Activated T-helper 1 cell treated with anti-CD3 and anti-CD28 coated beads, Interleukin-12 subunit alpha, Interleukin-12 subunit beta, Interleukin-2, Interleukin-4 antibody, amounts not matched to agents 30 ng/mL and 10 ng/mL and 1 ng/mL, durations not matched to agents 14 hours and 24 hours and 36 hours (primary cell): ENCODE results near the gene SH3RF1. TPM values are rescaled to one million over a fixed set of nuclear protein-coding genes. Genes with fewer than 3 reads are reported as not detected.

Source experiments
- DNase-seq: peaks from one replicate; pipeline ENCODE4 v3.0.0; 2021; ENCODE audit warnings: low spot score
- H3K27ac Mint-ChIP-seq: one replicate; pipeline ENCODE4 v1.8.0; 2021; ENCODE audit warnings: mild to moderate bottlenecking, mixed read lengths
- H3K27me3 Mint-ChIP-seq: one replicate; pipeline ENCODE4 v1.8.0; 2022; ENCODE audit warnings: mild to moderate bottlenecking, moderate library complexity, mixed read lengths; ENCODE audit not compliant: insufficient read depth
- H3K36me3 Mint-ChIP-seq: one replicate; pipeline ENCODE4 v1.8.0; 2021; ENCODE audit warnings: low read depth, mixed read lengths
- H3K4me1 Mint-ChIP-seq: one replicate; pipeline ENCODE4 v1.8.0; 2021; ENCODE audit warnings: low read depth, mixed read lengths
- H3K4me3 Mint-ChIP-seq: one replicate; pipeline ENCODE4 v1.8.0; 2021; ENCODE audit warnings: mild to moderate bottlenecking, moderate library complexity, mixed read lengths
- H3K9me3 Mint-ChIP-seq: one replicate; pipeline ENCODE4 v1.8.0; 2021; ENCODE audit warnings: mixed read lengths
- intact Hi-C: fragments of 100-400 bp; cut with micrococcal nuclease; formaldehyde crosslinking; loops from one replicate; pipeline ENCODE4 v1.15.1; 2024
- total RNA-seq: library from RNA; stranded (reverse); gene quantifications from 2 replicates; pipeline ENCODE4 v1.2.3, GENCODE V29; 2022

The SH3RF1 gene
- total RNA-seq, 1 donor from 2014 or later = 0.49 TPM

GRCh38 chr4:169098969-169099690, 171.6 kb downstream of the SH3RF1 start:
- H3K4me1 Mint-ChIP-seq = no peaks in the 10 kb centered on the region
- H3K4me3 Mint-ChIP-seq = no peak overlapping the region
- intact Hi-C loops = no loop called here
- DNase-seq = no peak
- no peaks in the 10 kb centered on the region for H3K36me3 Mint-ChIP-seq
- no peaks in the 10 kb centered on the region for H3K9me3 Mint-ChIP-seq
- H3K27ac Mint-ChIP-seq = no peak overlapping the region
- H3K27me3 Mint-ChIP-seq = no peaks in the 10 kb centered on the region

GRCh38 chr4:169098532-169098931, 172.2 kb downstream of the SH3RF1 start:
- H3K4me1 Mint-ChIP-seq = no peaks in the 10 kb centered on the region
- intact Hi-C loops = no loop called here
- no peak overlapping the region for H3K27ac Mint-ChIP-seq
- H3K4me3 Mint-ChIP-seq = no peak overlapping the region
- no peaks in the 10 kb centered on the region for H3K9me3 Mint-ChIP-seq
- no peaks in the 10 kb centered on the region for H3K27me3 Mint-ChIP-seq
- DNase-seq = no peak
- H3K36me3 Mint-ChIP-seq = no peaks in the 10 kb centered on the region

- Mint-ChIP-seq H3K36me3 (no peaks in the 10 kb centered on the region), H3K4me3 (no peak overlapping the region), H3K27me3 (no peaks in the 10 kb centered on the region), H3K4me1 (no peaks in the 10 kb centered on the region), H3K27ac (no peak overlapping the region), H3K9me3 (no peaks in the 10 kb centered on the region)
- DNase-seq = no peak
- intact Hi-C loops = no loop called here
Observed at GRCh38 chr4:169098054-169098497, 172.7 kb downstream of the SH3RF1 start.

- Mint-ChIP-seq H3K4me3 (no peak overlapping the region), H3K4me1 (no peaks in the 10 kb centered on the region), H3K36me3 (no peaks in the 10 kb centered on the region), H3K27ac (no peak overlapping the region), H3K27me3 (no peaks in the 10 kb centered on the region), H3K9me3 (no peaks in the 10 kb centered on the region)
- no peak for DNase-seq
- intact Hi-C loops = no loop called here
Observed at GRCh38 chr4:169096221-169096620, 174.5 kb downstream of the SH3RF1 start.

GRCh38 chr4:169094656-169095231, 176.0 kb downstream of the SH3RF1 start:
- Mint-ChIP-seq H3K4me1 (no peaks in the 10 kb centered on the region), H3K4me3 (no peak overlapping the region), H3K9me3 (peaks cover 5% of the 10 kb centered on the region), H3K36me3 (no peaks in the 10 kb centered on the region), H3K27ac (no peak overlapping the region), H3K27me3 (no peaks in the 10 kb centered on the region)
- intact Hi-C loops = no loop called here
- DNase-seq = no peak

- Mint-ChIP-seq H3K27ac (no peak overlapping the region), H3K4me1 (no peaks in the 10 kb centered on the region), H3K27me3 (no peaks in the 10 kb centered on the region), H3K36me3 (no peaks in the 10 kb centered on the region), H3K4me3 (no peak overlapping the region), H3K9me3 (peaks cover 12% of the 10 kb centered on the region)
- DNase-seq = no peak
- intact Hi-C loops = no loop called here
Observed at GRCh38 chr4:169092889-169093522, 177.8 kb downstream of the SH3RF1 start.

- no peaks in the 10 kb centered on the region for H3K27me3 Mint-ChIP-seq
- DNase-seq = no peak
- H3K27ac Mint-ChIP-seq = no peak overlapping the region
- no peaks in the 10 kb centered on the region for H3K36me3 Mint-ChIP-seq
- intact Hi-C loops = no loop called here
- H3K4me1 Mint-ChIP-seq = no peaks in the 10 kb centered on the region
- H3K9me3 Mint-ChIP-seq = peaks cover 12% of the 10 kb centered on the region
- H3K4me3 Mint-ChIP-seq = no peak overlapping the region
Observed at GRCh38 chr4:169090484-169091215, 180.1 kb downstream of the SH3RF1 start.

- H3K9me3 Mint-ChIP-seq = peaks cover 12% of the 10 kb centered on the region
- intact Hi-C loops = no loop called here
- no peak overlapping the region for H3K4me3 Mint-ChIP-seq
- no peaks in the 10 kb centered on the region for H3K36me3 Mint-ChIP-seq
- H3K4me1 Mint-ChIP-seq = no peaks in the 10 kb centered on the region
- no peak for DNase-seq
- no peak overlapping the region for H3K27ac Mint-ChIP-seq
- H3K27me3 Mint-ChIP-seq = no peaks in the 10 kb centered on the region
Observed at GRCh38 chr4:169089004-169089403, 181.8 kb downstream of the SH3RF1 start.

- Mint-ChIP-seq H3K4me3 (no peak overlapping the region), H3K27ac (no peak overlapping the region), H3K36me3 (no peaks in the 10 kb centered on the region), H3K27me3 (no peaks in the 10 kb centered on the region), H3K9me3 (peaks cover 6% of the 10 kb centered on the region), H3K4me1 (no peaks in the 10 kb centered on the region)
- intact Hi-C loops = no loop called here
- DNase-seq = no peak
Observed at GRCh38 chr4:169084954-169085353, 185.8 kb downstream of the SH3RF1 start.

- Mint-ChIP-seq H3K4me1 (peaks cover 7% of the 10 kb centered on the region), H3K4me3 (no peak overlapping the region), H3K9me3 (no peaks in the 10 kb centered on the region), H3K27ac (no peak overlapping the region), H3K36me3 (no peaks in the 10 kb centered on the region), H3K27me3 (no peaks in the 10 kb centered on the region)
- intact Hi-C loops = no loop called here
- no peak for DNase-seq
Observed at GRCh38 chr4:169080981-169081380, 189.8 kb downstream of the SH3RF1 start.

- no peak for DNase-seq
- H3K4me1 Mint-ChIP-seq = peaks cover 7% of the 10 kb centered on the region
- no peaks in the 10 kb centered on the region for H3K27me3 Mint-ChIP-seq
- H3K27ac Mint-ChIP-seq = no peak overlapping the region
- intact Hi-C loops = no loop called here
- H3K36me3 Mint-ChIP-seq = no peaks in the 10 kb centered on the region
- peak overlapping the region; percentile 0 for H3K4me3 Mint-ChIP-seq
- no peaks in the 10 kb centered on the region for H3K9me3 Mint-ChIP-seq
Observed at GRCh38 chr4:169079942-169080827, 190.6 kb downstream of the SH3RF1 start.

- no peaks in the 10 kb centered on the region for H3K27me3 Mint-ChIP-seq
- H3K4me1 Mint-ChIP-seq = no peaks in the 10 kb centered on the region
- no peak for DNase-seq
- H3K4me3 Mint-ChIP-seq = no peak overlapping the region
- intact Hi-C loops = no loop called here
- H3K27ac Mint-ChIP-seq = no peak overlapping the region
- H3K9me3 Mint-ChIP-seq = no peaks in the 10 kb centered on the region
- no peaks in the 10 kb centered on the region for H3K36me3 Mint-ChIP-seq
Observed at GRCh38 chr4:169074117-169074516, 196.6 kb downstream of the SH3RF1 start.
